Measurements from ENCODE around the gene DENND1B. TPM values are rescaled to one million over a fixed set of nuclear protein-coding genes. Genes with fewer than 3 reads are reported as not detected.

Gene DENND1B
- polyA plus RNA-seq, 2 of the 4 experiments (the other 2 are of a cell fraction): 2.9 to 10.5 TPM

GRCh38 chr1:197787056-197787455, 11.8 kb upstream of the DENND1B start:
- ChIA-PET CTCF (interaction anchor here (0.8 to 1.1 kb wide), 2 partner anchors 10 to 11 kb away, joined by 3 read pairs; no protein-coding TSS in a partner anchor), POLR2A (no interaction called here)
- 7% methylated on average over 3 of the region's 3 CpGs for WGBS (ENCODE audit: missing lambda C conversion rate)
- TF ChIP-seq CBX2 (IDR thresholded peaks at IDR 0.05; ENCODE audit: borderline replicate concordance, low read depth) (no peak), POLR2A (IDR thresholded peaks at IDR 0.05; ENCODE audit: low read length) (no peak), CEBPB (IDR thresholded peaks at IDR 0.05) (no peak), NFE2L2 (conservative IDR thresholded peaks at IDR 0.05; ENCODE audit: low read length) (no peak), HDAC2 (IDR thresholded peaks at IDR 0.05) (no peak), EHMT2 (IDR thresholded peaks at IDR 0.05; ENCODE audit: low read depth) (no peak), JUN (IDR thresholded peaks at IDR 0.05) (no peak), ZFP36 (IDR thresholded peaks at IDR 0.05; ENCODE audit: borderline replicate concordance, partially characterized antibody) (no peak), HES2 (IDR thresholded peaks at IDR 0.05) (no peak), GATA3 (IDR thresholded peaks at IDR 0.05; ENCODE audit: borderline replicate concordance) (no peak), REST (IDR thresholded peaks at IDR 0.05) (no peak), PHF8 (IDR thresholded peaks at IDR 0.05; ENCODE audit: borderline replicate concordance, low read depth) (no peak), TFCP2L1 (CRISPR knock-in tag; IDR thresholded peaks at IDR 0.05) (no peak), HEYL (CRISPR knock-in tag; IDR thresholded peaks at IDR 0.05) (no peak), TP53 (CRISPR knock-in tag; IDR thresholded peaks at IDR 0.05) (no peak), ELK1 (IDR thresholded peaks at IDR 0.05; ENCODE audit: low read depth, low read length) (no peak), E2F6 (IDR thresholded peaks at IDR 0.05; ENCODE audit: borderline replicate concordance, low read depth) (no peak)
- TF ChIP-seq, protein P1, sequence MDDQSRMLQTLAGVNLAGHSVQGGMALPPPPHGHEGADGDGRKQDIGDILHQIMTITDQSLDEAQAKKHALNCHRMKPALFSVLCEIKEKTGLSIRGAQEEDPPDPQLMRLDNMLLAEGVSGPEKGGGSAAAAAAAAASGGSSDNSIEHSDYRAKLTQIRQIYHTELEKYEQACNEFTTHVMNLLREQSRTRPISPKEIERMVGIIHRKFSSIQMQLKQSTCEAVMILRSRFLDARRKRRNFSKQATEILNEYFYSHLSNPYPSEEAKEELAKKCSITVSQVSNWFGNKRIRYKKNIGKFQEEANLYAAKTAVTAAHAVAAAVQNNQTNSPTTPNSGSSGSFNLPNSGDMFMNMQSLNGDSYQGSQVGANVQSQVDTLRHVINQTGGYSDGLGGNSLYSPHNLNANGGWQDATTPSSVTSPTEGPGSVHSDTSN (IDR thresholded peaks at IDR 0.05): no peak
- H3K27ac ChIP-seq: no peak overlapping the region
- ATAC-seq (no peak), DNase-seq (ENCODE audit: low read depth in 1 of 2, low spot score in 1 of 2) (no peak), FAIRE-seq (no peak)
- H3K4me3 ChIP-seq: no peak overlapping the region
- H3K4me1 ChIP-seq: no peaks in the 10 kb centered on the region
- no peak overlapping the region for H3K4me2 ChIP-seq
- H3K9me3 ChIP-seq: no peaks in the 10 kb centered on the region

GRCh38 chr1:197786280-197786679, 11.0 kb upstream of the DENND1B start:
- Histone ChIP-seq H3K9me3 (no peaks in the 10 kb centered on the region), H3K27ac (no peak overlapping the region), H3K4me1 (no peaks in the 10 kb centered on the region), H3K4me3 (no peak overlapping the region), H3K4me2 (no peak overlapping the region)
- CTCF ChIA-PET: interaction anchor here (0.7 to 1.1 kb wide), 3 partner anchors 10 to 138 kb away, joined by 3 read pairs; no protein-coding TSS in a partner anchor
- TF ChIP-seq GATA3 (IDR thresholded peaks at IDR 0.05; ENCODE audit: borderline replicate concordance) (no peak), PHF8 (IDR thresholded peaks at IDR 0.05; ENCODE audit: borderline replicate concordance, low read depth) (no peak), HES2 (IDR thresholded peaks at IDR 0.05) (no peak), ZC3H11A (IDR thresholded peaks at IDR 0.05) (no peak), EHF (CRISPR knock-in tag; IDR thresholded peaks at IDR 0.05) (no peak), MYC (IDR thresholded peaks at IDR 0.05; ENCODE audit: borderline replicate concordance, low read length) (no peak), HOXB5 (CRISPR knock-in tag; IDR thresholded peaks at IDR 0.05) (no peak), ZFP36 (IDR thresholded peaks at IDR 0.05; ENCODE audit: borderline replicate concordance, partially characterized antibody) (no peak), CEBPB (IDR thresholded peaks at IDR 0.05) (no peak), KDM5A (IDR thresholded peaks at IDR 0.05) (no peak), NFE2L2 (conservative IDR thresholded peaks at IDR 0.05; ENCODE audit: low read length) (no peak), POLR2AphosphoS2 (conservative IDR thresholded peaks at IDR 0.05; ENCODE audit: low read length) (no peak), TP53 (CRISPR knock-in tag; IDR thresholded peaks at IDR 0.05) (no peak), MAFK (IDR thresholded peaks at IDR 0.05; ENCODE audit: partially characterized antibody) (no peak)
- ATAC-seq (no peak), FAIRE-seq (no peak), DNase-seq (ENCODE audit: low read depth in 1 of 2, low spot score in 1 of 2) (no peak)
- POLR2A ChIA-PET: no interaction called here
- 92% methylated on average over 1 of the region's 1 CpG for WGBS (ENCODE audit: missing lambda C conversion rate)

Data from A549 (cell line).